Activated T-helper 1 cell treated with anti-CD3 and anti-CD28 coated beads, Interleukin-2, amount 50 U/mL, for 16 hours (primary cell): Measurements from ENCODE around the gene ZNF853.
"Not testable (repeated sequence)": the region's sequence is repeated elsewhere in the genome, so short reads cannot be mapped to it uniquely, and the experiment has no call there.

Experiments
- DNase-seq, 2 donors: peaks; one replicate each; pipeline ENCODE4 v3.0.0-alpha.2; 2020; ENCODE audit warnings: low read depth in 1 of 2, low spot score in 1 of 2

ZNF853 gene

GRCh38 chr7:6651851-6652445, 36.5 kb downstream of the ZNF853 start:
- DNase-seq = no peak

- no peak for DNase-seq
Observed at GRCh38 chr7:6652446-6653011, 37.1 kb downstream of the ZNF853 start.

GRCh38 chr7:6653071-6654003, 37.9 kb downstream of the ZNF853 start:
- DNase-seq = no peak

- no peak for DNase-seq
Observed at GRCh38 chr7:6654113-6654841, 38.9 kb downstream of the ZNF853 start.

GRCh38 chr7:6654842-6655610, 39.6 kb downstream of the ZNF853 start:
- DNase-seq = no peak

GRCh38 chr7:6655636-6656385, 40.4 kb downstream of the ZNF853 start:
- no peak for DNase-seq

GRCh38 chr7:6656413-6656812, 41.0 kb downstream of the ZNF853 start:
- no peak for DNase-seq

GRCh38 chr7:6658618-6659345, 43.4 kb downstream of the ZNF853 start:
- DNase-seq = no peak

GRCh38 chr7:6670851-6671250, 55.4 kb downstream of the ZNF853 start:
- not testable (repeated sequence) for DNase-seq
